CD4-positive, CD25-positive, alpha-beta regulatory T cell (primary cell): Measurements from ENCODE around the gene MEIG1. TPM values are rescaled to one million over a fixed set of nuclear protein-coding genes. Genes with fewer than 3 reads are reported as not detected.

Experiments used
- ATAC-seq, 2 donors: fragments of 150-1000 bp; cut with Tn5 transposase; one replicate each; pipeline ENCODE4 v1.10.0; 2021; ENCODE audit warnings: low read depth in 2 of 2, moderate number of reproducible peaks in 2 of 2, moderate library complexity in 1 of 2
- DNase-seq, 3 donors: peaks; one replicate each; pipeline versions ENCODE4 v3.0.0 to v3.0.0-alpha.2; 2012 to 2022; ENCODE audit warnings: mixed read lengths in 1 of 3
- H3K27ac ChIP-seq: one replicate; pipeline ENCODE4 v1.7.0; 2013; ENCODE audit warnings: mild to moderate bottlenecking, low read length; ENCODE audit not compliant: insufficient read depth, poor library complexity, severe bottlenecking
- H3K27me3 ChIP-seq: one replicate; pipeline ENCODE4 v1.7.0; 2013; ENCODE audit warnings: low read length; ENCODE audit not compliant: control insufficient read depth, insufficient read depth
- H3K36me3 ChIP-seq: one replicate; pipeline ENCODE4 v1.7.0; 2013; ENCODE audit warnings: mild to moderate bottlenecking, low read length, moderate library complexity; ENCODE audit not compliant: control insufficient read depth, insufficient read depth
- H3K4me1 ChIP-seq: 2 replicates; pipeline ENCODE4 v1.7.0; 2013; ENCODE audit warnings: mild to moderate bottlenecking, low read length; ENCODE audit not compliant: insufficient read depth, control insufficient read depth, poor library complexity, severe bottlenecking
- H3K4me3 ChIP-seq: one replicate; pipeline ENCODE4 v1.7.0; 2013; ENCODE audit warnings: low read depth, mild to moderate bottlenecking, low read length, moderate library complexity
- H3K9me3 ChIP-seq, 2 experiments: 1 replicate in 1 of 2; 2 replicates in 1 of 2; pipeline ENCODE4 v1.7.0; 2013; ENCODE audit warnings: low read length in 2 of 2, mild to moderate bottlenecking in 1 of 2, moderate library complexity in 1 of 2; ENCODE audit not compliant: control insufficient read depth in 2 of 2
- H3K27ac Mint-ChIP-seq, 3 donors: one replicate each; pipeline ENCODE4 v1.8.0; 2020 to 2022; ENCODE audit warnings: mild to moderate bottlenecking in 3 of 3, mixed read lengths in 3 of 3, moderate library complexity in 2 of 3
- H3K27me3 Mint-ChIP-seq: one replicate; pipeline ENCODE4 v1.8.0; 2022; ENCODE audit warnings: mild to moderate bottlenecking, mixed read lengths
- H3K36me3 Mint-ChIP-seq: one replicate; pipeline ENCODE4 v1.8.0; 2020; ENCODE audit warnings: mixed read lengths
- H3K4me1 Mint-ChIP-seq, 4 donors: one replicate each; pipeline ENCODE4 v1.8.0; 2020 to 2022; ENCODE audit warnings: mixed read lengths in 4 of 4, mild to moderate bottlenecking in 1 of 4
- H3K4me3 Mint-ChIP-seq, 4 donors: one replicate each; pipeline ENCODE4 v1.8.0; 2020 to 2022; ENCODE audit warnings: mild to moderate bottlenecking in 4 of 4, mixed read lengths in 4 of 4, moderate library complexity in 3 of 4
- H3K9me3 Mint-ChIP-seq, 7 donors: one replicate each; pipeline ENCODE4 v1.8.0; 2020 to 2022; ENCODE audit warnings: mixed read lengths in 7 of 7, mild to moderate bottlenecking in 3 of 7, moderate library complexity in 2 of 7
- polyA plus RNA-seq, 4 donors: library from polyadenylated mRNA; unstranded; fragments of 300-500 nt; fragmentation: Illumina TruSeq; gene quantifications; one replicate each; pipeline ENCODE4 v1.2.3, GENCODE V29; 2021
- total RNA-seq: library from RNA; stranded (reverse); gene quantifications from one replicate; pipeline ENCODE4 v1.2.3, GENCODE V29; 2022

The MEIG1 gene
- total RNA-seq (not detected), polyA plus RNA-seq (1 to 10 TPM in 3 of 4 donors, under 1 TPM in 1; 0.83 to 1.7 (median 1.5) TPM)

GRCh38 chr10:14959221-14960057, at the start of gene MEIG1:
TSS of gene MEIG1 (plus strand) at chr10:14959388. CDS start at chr10:14966469, 7,081 bp downstream.
- Mint-ChIP-seq H3K27me3 (peaks cover 6% of the 10 kb centered on the region), H3K4me1 (peaks cover 11 to 49% (median 27%) of the 10 kb centered on the region in 4 donors), H3K9me3 (no peaks in the 10 kb centered on the region), H3K27ac (peak within 1 kb of the TSS; percentile 95 to 98 (median 96)), H3K4me3 (peak within 1 kb of the TSS; percentile 94 to 98 (median 96)), H3K36me3 (no peaks in the 10 kb centered on the region)
- peak within 1 kb of the TSS; percentile 90 for H3K27ac ChIP-seq
- H3K27me3 ChIP-seq = no peaks in the 10 kb centered on the region
- H3K4me3 ChIP-seq = peak within 1 kb of the TSS; percentile 94
- peak; percentile 83 to 92 (median 87) for DNase-seq
- peak; percentile 88 for ATAC-seq
- H3K4me1 ChIP-seq = peaks cover 13% of the 10 kb centered on the region
- H3K9me3 ChIP-seq = no peaks in the 10 kb centered on the region
- H3K36me3 ChIP-seq = no peaks in the 10 kb centered on the region

GRCh38 chr10:14910953-14911352, 48.2 kb upstream of the MEIG1 start:
- no peak overlapping the region for H3K4me3 ChIP-seq
- Mint-ChIP-seq H3K9me3 (peaks cover 0 to 7% (median 2%) of the 10 kb centered on the region in 7 donors), H3K27me3 (no peaks in the 10 kb centered on the region), H3K27ac (peak overlapping the region; percentile 19 to 60 (median 41)), H3K4me3 (no peak overlapping the region), H3K4me1 (peaks cover 16 to 34% (median 26%) of the 10 kb centered on the region in 4 donors), H3K36me3 (peaks cover 76% of the 10 kb centered on the region)
- no peaks in the 10 kb centered on the region for H3K4me1 ChIP-seq
- H3K9me3 ChIP-seq = no peaks in the 10 kb centered on the region
- H3K27ac ChIP-seq = no peak overlapping the region
- no peak for DNase-seq
- no peaks in the 10 kb centered on the region for H3K27me3 ChIP-seq
- peaks cover 81% of the 10 kb centered on the region for H3K36me3 ChIP-seq
- ATAC-seq = no peak

GRCh38 chr10:14911801-14912200, 47.4 kb upstream of the MEIG1 start:
- H3K4me3 Mint-ChIP-seq = no peak overlapping the region
- H3K4me1 Mint-ChIP-seq = peaks cover 17 to 37% (median 25%) of the 10 kb centered on the region in 4 donors
- Histone ChIP-seq H3K4me1 (no peaks in the 10 kb centered on the region), H3K27ac (no peak overlapping the region), H3K9me3 (peaks cover 3 to 5% of the 10 kb centered on the region in 2 experiments), H3K36me3 (peaks cover 89% of the 10 kb centered on the region), H3K27me3 (no peaks in the 10 kb centered on the region), H3K4me3 (no peak overlapping the region)
- peaks cover 0 to 9% (median 4%) of the 10 kb centered on the region in 7 donors for H3K9me3 Mint-ChIP-seq
- H3K27me3 Mint-ChIP-seq = no peaks in the 10 kb centered on the region
- peak overlapping the region in 2 of 3 donors; percentile 19 to 22 for H3K27ac Mint-ChIP-seq
- ATAC-seq (no peak), DNase-seq (no peak)
- peaks cover 80% of the 10 kb centered on the region for H3K36me3 Mint-ChIP-seq

- ATAC-seq (no peak), DNase-seq (no peak)
- H3K4me1 ChIP-seq = no peaks in the 10 kb centered on the region
- Mint-ChIP-seq H3K36me3 (peaks cover 84% of the 10 kb centered on the region), H3K4me3 (no peak overlapping the region), H3K27me3 (no peaks in the 10 kb centered on the region), H3K4me1 (peaks cover 17 to 26% (median 22%) of the 10 kb centered on the region in 4 donors), H3K27ac (no peak overlapping the region), H3K9me3 (peaks cover 3 to 16% (median 9%) of the 10 kb centered on the region in 7 donors)
- no peak overlapping the region for H3K4me3 ChIP-seq
- peaks cover 15 to 21% of the 10 kb centered on the region in 2 experiments for H3K9me3 ChIP-seq
- H3K36me3 ChIP-seq = peaks cover 85% of the 10 kb centered on the region
- no peaks in the 10 kb centered on the region for H3K27me3 ChIP-seq
- no peak overlapping the region for H3K27ac ChIP-seq
Measured at GRCh38 chr10:14916600-14916999, 42.6 kb upstream of the MEIG1 start.

- Mint-ChIP-seq H3K9me3 (peaks cover 4 to 16% (median 9%) of the 10 kb centered on the region in 7 donors), H3K4me1 (peaks cover 17 to 26% (median 22%) of the 10 kb centered on the region in 4 donors), H3K27ac (no peak overlapping the region), H3K27me3 (no peaks in the 10 kb centered on the region), H3K36me3 (peaks cover 90% of the 10 kb centered on the region), H3K4me3 (no peak overlapping the region)
- no peak overlapping the region for H3K4me3 ChIP-seq
- ATAC-seq = no peak
- no peaks in the 10 kb centered on the region for H3K27me3 ChIP-seq
- H3K4me1 ChIP-seq = no peaks in the 10 kb centered on the region
- H3K27ac ChIP-seq = no peak overlapping the region
- DNase-seq = no peak
- H3K9me3 ChIP-seq = peaks cover 15 to 21% of the 10 kb centered on the region in 2 experiments
- H3K36me3 ChIP-seq = peaks cover 87% of the 10 kb centered on the region
Measured at GRCh38 chr10:14917827-14918226, 41.4 kb upstream of the MEIG1 start.

- no peaks in the 10 kb centered on the region for H3K27me3 Mint-ChIP-seq
- H3K9me3 ChIP-seq = peaks cover 15 to 21% of the 10 kb centered on the region in 2 experiments
- no peaks in the 10 kb centered on the region for H3K4me1 ChIP-seq
- H3K27ac Mint-ChIP-seq = peak overlapping the region in 1 of 3 donors; percentile 47
- H3K4me3 ChIP-seq = no peak overlapping the region
- no peak overlapping the region for H3K4me3 Mint-ChIP-seq
- peaks cover 88% of the 10 kb centered on the region for H3K36me3 Mint-ChIP-seq
- H3K27ac ChIP-seq = no peak overlapping the region
- ATAC-seq = no peak
- no peak for DNase-seq
- peaks cover 17 to 19% (median 18%) of the 10 kb centered on the region in 4 donors for H3K4me1 Mint-ChIP-seq
- H3K27me3 ChIP-seq = no peaks in the 10 kb centered on the region
- peaks cover 87% of the 10 kb centered on the region for H3K36me3 ChIP-seq
- peaks cover 3 to 16% (median 9%) of the 10 kb centered on the region in 7 donors for H3K9me3 Mint-ChIP-seq
Measured at GRCh38 chr10:14918964-14919363, 40.2 kb upstream of the MEIG1 start.

- Histone ChIP-seq H3K4me1 (no peaks in the 10 kb centered on the region), H3K36me3 (peaks cover 83% of the 10 kb centered on the region), H3K4me3 (no peak overlapping the region), H3K9me3 (no peaks in the 10 kb centered on the region), H3K27ac (no peak overlapping the region), H3K27me3 (no peaks in the 10 kb centered on the region)
- no peak overlapping the region for H3K4me3 Mint-ChIP-seq
- H3K9me3 Mint-ChIP-seq = peaks cover 0 to 3% (median 0%) of the 10 kb centered on the region in 7 donors
- H3K4me1 Mint-ChIP-seq = peaks cover 2 to 12% (median 6%) of the 10 kb centered on the region in 4 donors
- ATAC-seq (no peak), DNase-seq (no peak)
- no peak overlapping the region for H3K27ac Mint-ChIP-seq
- no peaks in the 10 kb centered on the region for H3K27me3 Mint-ChIP-seq
- H3K36me3 Mint-ChIP-seq = peaks cover 70% of the 10 kb centered on the region
Measured at GRCh38 chr10:14924013-14924412, 35.2 kb upstream of the MEIG1 start.
